Measurements from ENCODE around the gene OGN. TPM values are rescaled to one million over a fixed set of nuclear protein-coding genes. Genes with fewer than 3 reads are reported as not detected.

Gene OGN
- total RNA-seq, 1 donor: 0.36 TPM

- Histone ChIP-seq H3K79me2 (ENCODE audit: insufficient read depth, low read length) (no peaks in the 10 kb centered on the region), H3K36me3 (ENCODE audit: insufficient read depth, low read length) (no peaks in the 10 kb centered on the region), H3K4me3 (ENCODE audit: insufficient read depth, low read length) (peak overlapping the region; percentile 36), H3K27ac (ENCODE audit: low read depth, low read length) (peak overlapping the region; percentile 78), H3K4me1 (ENCODE audit: insufficient read depth, low read length) (peaks cover 13% of the 10 kb centered on the region), H3K9me3 (ENCODE audit: low read depth, low read length) (no peaks in the 10 kb centered on the region), H2AFZ (ENCODE audit: low read length) (peak overlapping the region; percentile 71), H4K20me1 (ENCODE audit: insufficient read depth, low read length) (no peaks in the 10 kb centered on the region), H3K27me3 (ENCODE audit: insufficient read depth, low read length) (no peaks in the 10 kb centered on the region), H3K4me2 (ENCODE audit: insufficient read depth, low read length) (peak overlapping the region; percentile 66)
- peak; percentile 84 for DNase-seq (ENCODE audit: insufficient read length, low spot score, missing footprints)
- TF ChIP-seq CTCF (IDR thresholded peaks at IDR 0.05; ENCODE audit: extremely low read depth, low read depth, low read length): no peak
These were observed 54.3 kb downstream of the OGN start for GRCh38 chr9:92349771-92350739.

GRCh38 chr9:92345582-92345981, 58.8 kb downstream of the OGN start:
- DNase-seq (ENCODE audit: insufficient read length, low spot score, missing footprints): no peak
- Histone ChIP-seq H3K4me3 (ENCODE audit: insufficient read depth, low read length) (no peak overlapping the region), H3K4me2 (ENCODE audit: insufficient read depth, low read length) (no peak overlapping the region), H2AFZ (ENCODE audit: low read length) (no peak overlapping the region), H4K20me1 (ENCODE audit: insufficient read depth, low read length) (no peaks in the 10 kb centered on the region), H3K4me1 (ENCODE audit: insufficient read depth, low read length) (peaks cover 10% of the 10 kb centered on the region), H3K27ac (ENCODE audit: low read depth, low read length) (no peak overlapping the region), H3K27me3 (ENCODE audit: insufficient read depth, low read length) (no peaks in the 10 kb centered on the region), H3K9me3 (ENCODE audit: low read depth, low read length) (no peaks in the 10 kb centered on the region), H3K79me2 (ENCODE audit: insufficient read depth, low read length) (no peaks in the 10 kb centered on the region), H3K36me3 (ENCODE audit: insufficient read depth, low read length) (no peaks in the 10 kb centered on the region)
- no peak for TF ChIP-seq CTCF (IDR thresholded peaks at IDR 0.05; ENCODE audit: extremely low read depth, low read depth, low read length)

GRCh38 chr9:92342825-92343488, 61.4 kb downstream of the OGN start:
- no peaks in the 10 kb centered on the region for H3K9me3 ChIP-seq (ENCODE audit: low read depth, low read length)
- no peak overlapping the region for H3K27ac ChIP-seq (ENCODE audit: low read depth, low read length)
- H3K4me3 ChIP-seq (ENCODE audit: insufficient read depth, low read length): no peak overlapping the region
- H3K36me3 ChIP-seq (ENCODE audit: insufficient read depth, low read length): no peaks in the 10 kb centered on the region
- peak; percentile 36 for TF ChIP-seq CTCF (IDR thresholded peaks at IDR 0.05; ENCODE audit: extremely low read depth, low read depth, low read length)
- H2AFZ ChIP-seq (ENCODE audit: low read length): no peak overlapping the region
- H4K20me1 ChIP-seq (ENCODE audit: insufficient read depth, low read length): no peaks in the 10 kb centered on the region
- H3K27me3 ChIP-seq (ENCODE audit: insufficient read depth, low read length): no peaks in the 10 kb centered on the region
- no peak for DNase-seq (ENCODE audit: insufficient read length, low spot score, missing footprints)
- no peak overlapping the region for H3K4me2 ChIP-seq (ENCODE audit: insufficient read depth, low read length)
- H3K79me2 ChIP-seq (ENCODE audit: insufficient read depth, low read length): no peaks in the 10 kb centered on the region
- no peaks in the 10 kb centered on the region for H3K4me1 ChIP-seq (ENCODE audit: insufficient read depth, low read length)

- Histone ChIP-seq H3K27ac (ENCODE audit: low read depth, low read length) (no peak overlapping the region), H3K36me3 (ENCODE audit: insufficient read depth, low read length) (no peaks in the 10 kb centered on the region), H3K4me3 (ENCODE audit: insufficient read depth, low read length) (no peak overlapping the region), H3K9me3 (ENCODE audit: low read depth, low read length) (no peaks in the 10 kb centered on the region), H3K27me3 (ENCODE audit: insufficient read depth, low read length) (no peaks in the 10 kb centered on the region), H3K4me1 (ENCODE audit: insufficient read depth, low read length) (no peaks in the 10 kb centered on the region), H4K20me1 (ENCODE audit: insufficient read depth, low read length) (no peaks in the 10 kb centered on the region), H2AFZ (ENCODE audit: low read length) (peak overlapping the region; percentile 54), H3K4me2 (ENCODE audit: insufficient read depth, low read length) (no peak overlapping the region), H3K79me2 (ENCODE audit: insufficient read depth, low read length) (no peaks in the 10 kb centered on the region)
- no peak for TF ChIP-seq CTCF (IDR thresholded peaks at IDR 0.05; ENCODE audit: extremely low read depth, low read depth, low read length)
- DNase-seq (ENCODE audit: insufficient read length, low spot score, missing footprints): no peak
These were observed 62.8 kb downstream of the OGN start for GRCh38 chr9:92341578-92341977.

Measured in osteoblast (primary cell).